HG03521 (cell line): Measurements from ENCODE around the gene MEI1.

Source experiments
- ATAC-seq: cut with Tn5 transposase; IDR thresholded peaks from one replicate; pipeline ENCODE4 v1.9.1; 2021; ENCODE audit warnings: mild to moderate bottlenecking, moderate library complexity; ENCODE audit not compliant: unreplicated experiment

The MEI1 gene

DNA sequence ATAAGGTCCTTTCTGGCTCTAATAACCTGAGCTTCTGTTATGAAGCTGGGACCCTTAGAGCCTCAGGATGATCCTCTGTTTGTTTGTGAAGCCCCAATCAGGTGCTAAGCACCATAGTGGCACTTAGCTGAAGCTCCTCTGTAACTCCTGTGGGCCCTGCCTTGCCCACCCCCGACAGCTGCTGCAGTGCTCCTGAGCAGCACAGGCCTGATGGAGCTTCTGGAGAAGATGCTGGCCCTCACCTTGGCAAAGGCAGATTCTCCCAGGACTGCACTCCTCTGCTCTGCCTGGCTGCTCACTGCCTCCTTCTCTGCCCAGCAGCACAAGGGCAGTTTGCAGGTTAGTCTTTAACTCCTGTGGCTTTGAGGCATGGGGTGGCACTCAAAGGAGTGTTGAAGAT lies 82.2 kb downstream of the MEI1 start:
- ATAC-seq, result peak; percentile 9

- ATAC-seq, result no peak
Measured at GRCh38 chr22:41782316-41782715, 83.0 kb downstream of the MEI1 start.

DNA sequence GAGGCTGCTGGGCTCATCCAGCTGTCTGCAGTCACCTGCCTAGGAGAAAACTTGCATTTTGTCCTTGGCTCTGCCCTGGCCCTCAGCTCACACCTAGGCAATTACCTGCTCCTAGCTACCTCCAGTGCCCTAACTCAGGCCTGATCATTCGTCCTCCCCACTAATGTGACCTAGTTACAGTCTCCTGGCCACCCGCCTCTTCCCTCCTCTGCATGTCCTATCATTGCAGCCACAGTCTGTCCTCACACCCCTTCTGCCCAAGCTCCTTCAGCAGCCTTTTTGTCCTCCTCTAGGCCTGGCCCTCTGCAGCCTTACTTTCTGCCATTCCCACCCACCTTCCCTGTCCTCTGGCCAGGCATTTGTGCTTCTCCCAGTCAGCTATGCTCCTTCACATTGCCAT lies 83.4 kb downstream of the MEI1 start:
- ATAC-seq, result no peak

DNA sequence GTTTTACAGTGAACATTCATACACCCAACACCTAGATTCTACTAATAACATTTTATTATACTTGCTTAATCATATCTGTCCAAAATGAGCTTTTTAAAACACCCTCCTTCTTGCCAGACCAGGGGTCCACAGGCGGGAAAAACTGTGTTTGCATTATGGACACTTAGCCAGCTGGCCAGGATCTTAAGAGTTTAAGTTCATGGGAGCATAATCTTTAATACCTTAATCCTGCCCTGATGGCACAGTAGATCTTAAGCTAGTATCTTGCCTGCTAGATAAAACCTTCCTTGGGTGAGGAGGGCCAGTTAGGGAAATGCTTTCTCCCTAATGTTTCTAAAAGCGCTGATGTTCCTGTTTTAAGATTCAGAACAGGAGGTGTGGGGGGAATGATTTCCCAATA lies 88.0 kb downstream of the MEI1 start:
- no peak for ATAC-seq

- ATAC-seq, result no peak
Measured at GRCh38 chr22:41793871-41794270, 94.6 kb downstream of the MEI1 start.

DNA sequence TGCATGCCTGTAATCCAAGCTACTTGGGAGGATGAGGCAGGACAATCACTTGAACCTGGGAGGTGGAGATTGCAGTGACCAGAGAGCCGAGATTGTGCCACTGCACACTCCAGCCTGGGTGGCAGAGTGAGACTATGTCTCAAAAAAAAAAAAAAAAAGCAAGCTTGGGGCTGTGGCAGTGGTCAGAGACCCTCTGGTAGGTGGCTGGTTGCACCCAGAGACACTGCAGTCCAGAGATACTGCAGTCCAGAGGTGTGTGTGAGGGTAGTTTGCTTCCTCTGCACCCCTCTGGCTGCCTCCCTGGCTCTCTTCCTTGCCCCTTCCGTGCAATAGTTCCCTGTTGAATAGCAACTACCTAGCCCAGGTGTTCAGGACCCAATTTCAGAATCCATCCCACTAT lies 99.4 kb downstream of the MEI1 start:
- no peak for ATAC-seq

DNA sequence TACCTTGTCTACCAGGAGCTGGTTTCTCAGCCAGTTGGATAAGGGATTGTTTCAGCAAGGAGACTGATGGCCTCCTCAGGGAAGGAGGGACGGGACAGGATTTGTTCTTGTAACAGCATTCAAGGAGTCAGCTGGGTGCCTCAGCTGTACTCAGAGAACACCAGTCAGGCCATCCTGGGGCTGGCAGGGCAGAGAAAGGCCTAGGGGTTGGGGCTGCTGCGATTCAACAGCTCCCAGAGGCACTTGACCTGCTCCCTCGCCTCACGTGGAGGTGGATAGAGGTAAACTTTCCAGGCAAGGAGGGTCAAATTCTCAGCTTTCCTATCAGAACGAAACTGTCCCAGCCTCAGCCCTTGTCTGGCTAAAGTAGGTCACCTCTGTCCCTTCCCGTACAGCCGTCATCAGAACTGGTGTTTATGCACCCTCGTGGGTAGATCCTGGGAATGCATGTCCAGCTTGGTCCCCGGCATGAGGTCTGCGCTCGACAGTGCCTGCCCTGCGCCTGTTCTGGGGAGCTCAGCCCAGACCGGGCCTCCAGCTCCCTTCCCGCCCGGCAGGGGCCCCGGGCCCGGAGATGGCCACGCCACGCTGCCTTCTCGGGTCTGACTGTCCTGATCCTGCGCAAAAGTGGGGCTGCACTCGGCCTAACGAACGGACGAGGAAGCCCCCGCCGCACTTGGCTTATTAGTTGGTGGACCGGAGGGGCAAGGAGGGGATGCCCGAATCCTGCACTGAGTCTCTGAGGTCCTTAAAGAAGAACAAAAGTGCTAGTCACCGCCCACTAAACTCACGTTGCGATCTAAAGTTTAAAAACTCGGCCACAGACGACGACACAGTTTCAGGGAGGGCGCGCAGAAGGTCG lies 100.4 kb downstream of the MEI1 start:
- ATAC-seq, result peak; percentile 5

- ATAC-seq, result peak; percentile 93
Measured at GRCh38 chr22:41800348-41801146, 101.2 kb downstream of the MEI1 start, which contains the start of gene CCDC134. CCDC134 (plus strand) TSS chr22:41800679; CDS start chr22:41808891, 8,212 bp downstream.

DNA sequence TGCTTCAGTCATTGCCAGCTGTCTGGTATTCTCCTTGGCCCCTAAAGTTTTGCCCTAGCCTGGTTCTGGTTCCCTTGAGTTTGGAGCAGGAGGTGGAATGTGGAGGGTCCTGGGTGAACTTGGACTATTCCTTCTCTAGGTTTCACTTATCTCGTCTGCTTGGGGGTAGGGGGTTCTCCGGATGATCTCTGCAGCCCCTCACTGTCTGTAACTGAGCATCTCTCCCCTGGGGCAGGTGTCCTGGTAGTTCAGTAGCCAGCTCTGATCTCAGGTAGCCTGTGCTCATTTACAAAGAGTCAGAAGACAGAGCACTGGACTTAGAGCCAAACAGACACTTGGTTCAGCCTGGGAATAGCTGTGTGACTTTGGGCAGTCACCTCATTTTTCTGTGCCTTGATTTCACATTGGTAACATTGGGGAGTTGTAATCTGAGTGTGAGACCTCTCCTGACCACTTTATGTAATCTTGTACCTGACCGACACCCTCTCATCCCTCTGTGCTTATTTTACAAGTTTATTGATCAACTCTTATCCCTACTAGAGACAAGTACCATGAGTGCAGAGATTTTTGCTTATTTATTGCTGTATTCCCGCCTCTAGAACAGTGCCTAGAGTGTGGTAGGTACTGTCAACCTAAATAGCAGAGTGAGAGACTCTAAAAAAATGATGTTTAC lies 102.0 kb downstream of the MEI1 start:
- ATAC-seq, result no peak

DNA sequence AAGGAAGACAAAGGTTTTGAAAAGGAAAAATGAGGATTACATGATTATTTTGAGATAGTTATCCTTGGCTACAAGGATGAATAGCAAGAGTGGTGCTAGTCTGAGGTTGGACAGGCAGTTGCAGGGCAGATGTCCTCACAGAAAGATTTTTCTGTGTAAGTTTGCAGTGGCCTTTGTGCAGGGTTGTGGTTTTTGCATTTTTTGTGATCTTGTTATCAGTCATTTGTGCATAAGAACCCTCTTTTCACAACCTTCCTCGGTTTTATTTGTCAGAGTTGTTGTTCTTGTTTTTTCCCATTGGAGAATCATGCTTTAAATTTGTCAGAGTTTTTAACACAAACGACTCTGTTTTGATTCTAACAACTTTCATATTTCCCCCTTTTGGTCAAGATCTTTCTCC lies 102.6 kb downstream of the MEI1 start:
- no peak for ATAC-seq

DNA sequence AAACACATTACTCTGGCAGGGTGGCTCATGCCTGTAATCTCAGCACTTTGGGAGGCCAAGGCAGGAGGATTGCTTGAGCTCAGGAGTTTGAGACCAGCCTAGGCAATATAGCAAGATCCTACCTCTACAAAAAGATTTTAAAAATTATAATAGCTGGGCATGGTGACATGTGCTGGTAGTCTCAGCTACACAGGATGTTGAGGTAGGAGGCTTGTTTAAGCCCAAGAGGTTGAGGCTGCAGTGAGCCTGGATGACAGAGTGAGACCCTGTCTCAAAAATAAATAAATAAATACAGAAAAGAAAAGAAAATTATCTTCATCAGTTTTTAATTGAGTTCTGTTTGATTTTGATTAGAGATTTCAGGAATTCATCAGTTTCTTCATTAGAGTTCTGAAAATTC lies 106.3 kb downstream of the MEI1 start:
- no peak for ATAC-seq

DNA sequence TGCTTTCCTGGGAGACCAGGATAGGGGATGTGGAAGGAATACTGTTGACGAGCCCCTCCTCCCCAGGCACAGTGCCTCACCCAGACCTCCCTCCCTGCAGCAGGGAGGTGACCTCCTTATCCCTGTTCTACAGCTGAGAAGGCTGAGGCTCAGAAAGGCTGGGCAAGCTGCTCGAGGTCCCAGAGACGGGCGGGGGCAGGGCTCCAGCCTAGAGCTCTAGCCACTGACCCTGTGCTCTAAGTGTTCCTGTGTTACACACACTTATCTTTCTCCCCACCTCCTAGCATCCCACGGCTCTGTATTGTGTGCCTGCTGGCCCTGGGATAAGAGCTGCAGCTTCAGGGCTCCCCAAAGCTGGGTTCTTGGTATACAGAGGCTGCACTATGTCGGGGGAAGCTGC lies 109.1 kb downstream of the MEI1 start:
- ATAC-seq, result no peak

- no peak for ATAC-seq
Measured at GRCh38 chr22:41810022-41810421, 110.7 kb downstream of the MEI1 start.

GRCh38 chr22:41812805-41813545 lies 113.7 kb downstream of the MEI1 start:
- no peak for ATAC-seq

DNA sequence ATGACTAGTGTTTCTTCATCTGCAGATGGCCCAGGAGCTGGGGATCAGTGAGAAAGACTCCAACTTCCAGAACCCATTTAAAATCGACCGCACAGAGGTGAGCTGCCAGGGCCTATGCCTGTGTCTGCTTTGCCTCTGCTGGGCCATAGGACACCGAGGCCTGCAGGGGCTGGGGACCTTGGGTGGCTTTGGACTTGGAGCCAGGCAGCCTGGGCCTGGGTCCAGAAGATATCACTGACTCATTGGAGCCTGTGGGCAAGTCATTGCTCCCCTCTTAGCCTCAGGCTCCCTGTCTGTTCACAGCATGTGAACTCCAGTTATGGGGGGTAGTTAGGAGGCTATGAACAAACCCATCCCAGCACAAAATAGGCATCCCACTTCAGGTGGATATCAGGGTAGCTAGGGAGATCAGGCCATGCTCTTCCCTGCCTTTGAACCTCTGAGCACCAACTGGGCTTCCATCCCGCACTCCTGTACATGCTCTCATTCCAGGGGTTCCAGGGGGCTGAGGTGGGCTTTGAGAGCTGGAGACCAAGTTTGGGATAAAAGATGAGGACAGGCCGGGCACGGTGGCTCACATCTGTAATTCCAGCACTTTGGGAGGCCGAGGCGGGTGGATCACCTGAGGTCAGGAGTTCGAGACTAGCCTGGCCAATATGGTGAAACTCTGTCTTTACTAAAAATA lies 114.6 kb downstream of the MEI1 start:
- no peak for ATAC-seq

- no peak for ATAC-seq
Measured at GRCh38 chr22:41815716-41816115, 116.4 kb downstream of the MEI1 start.

DNA sequence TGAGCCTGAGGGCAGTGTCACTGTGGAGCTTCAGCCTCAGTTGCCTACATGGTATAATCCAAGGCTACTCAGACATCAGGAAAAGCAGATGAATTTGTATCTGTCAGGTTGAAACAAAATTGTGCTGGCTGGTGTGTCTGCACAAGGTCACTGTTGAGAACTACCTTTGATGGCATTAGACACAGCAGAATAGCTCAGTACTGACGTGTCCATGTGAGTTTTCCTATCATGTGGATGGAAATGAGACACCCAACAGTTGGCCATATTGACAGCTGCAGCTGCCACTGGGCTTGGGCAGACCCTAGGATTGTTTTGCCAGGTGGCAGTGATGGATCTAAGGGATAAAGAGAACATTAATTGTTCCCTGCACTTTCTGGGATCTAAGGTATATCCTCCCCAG lies 116.9 kb downstream of the MEI1 start:
- ATAC-seq, result no peak

- ATAC-seq, result no peak
Measured at GRCh38 chr22:41816871-41817270, 117.6 kb downstream of the MEI1 start.

DNA sequence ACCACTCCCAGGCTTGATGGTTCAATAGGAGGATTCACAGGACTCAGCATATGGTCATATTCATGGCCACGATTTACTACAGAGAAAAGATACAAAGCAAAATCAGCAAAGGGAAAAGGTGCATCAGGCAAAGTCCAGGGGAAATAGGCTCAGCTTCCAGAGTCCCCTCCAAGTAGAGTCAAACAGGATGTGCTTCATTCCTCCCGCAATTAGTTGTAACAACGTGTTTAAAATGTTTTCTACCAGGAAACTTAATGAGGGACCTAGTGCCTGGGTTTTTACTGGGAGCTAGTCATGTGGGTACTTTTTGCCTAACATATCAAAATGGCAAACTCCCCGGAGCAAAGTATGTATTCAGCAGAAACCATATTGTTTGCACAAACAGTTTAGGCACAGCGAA lies 118.7 kb downstream of the MEI1 start:
- no peak for ATAC-seq

DNA sequence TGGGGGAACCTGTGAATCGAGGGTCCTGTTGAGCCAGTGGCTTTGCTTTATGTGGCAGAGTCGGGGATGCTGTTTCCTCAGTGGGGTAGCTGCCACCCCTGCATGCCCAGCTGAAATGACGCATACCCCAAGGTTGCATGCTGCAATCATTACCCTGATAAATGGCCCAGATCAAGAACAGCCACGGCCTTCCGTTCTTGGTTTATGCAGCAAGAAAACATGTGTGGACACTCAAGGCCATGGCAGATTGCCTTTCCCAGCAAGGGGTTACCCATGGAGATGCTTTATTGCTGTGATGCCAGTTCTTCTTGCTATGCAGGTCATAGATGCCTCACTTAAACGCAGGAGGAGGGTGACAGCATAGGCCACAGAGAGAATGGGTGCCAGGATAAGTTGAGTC lies 119.3 kb downstream of the MEI1 start:
- no peak for ATAC-seq
